ENCODE results near the gene CD300LF. TPM values are rescaled to one million over a fixed set of nuclear protein-coding genes. Genes with fewer than 3 reads are reported as not detected.

CD300LF gene
- total RNA-seq, 1 donor from 2014 or later, result not detected

DNA sequence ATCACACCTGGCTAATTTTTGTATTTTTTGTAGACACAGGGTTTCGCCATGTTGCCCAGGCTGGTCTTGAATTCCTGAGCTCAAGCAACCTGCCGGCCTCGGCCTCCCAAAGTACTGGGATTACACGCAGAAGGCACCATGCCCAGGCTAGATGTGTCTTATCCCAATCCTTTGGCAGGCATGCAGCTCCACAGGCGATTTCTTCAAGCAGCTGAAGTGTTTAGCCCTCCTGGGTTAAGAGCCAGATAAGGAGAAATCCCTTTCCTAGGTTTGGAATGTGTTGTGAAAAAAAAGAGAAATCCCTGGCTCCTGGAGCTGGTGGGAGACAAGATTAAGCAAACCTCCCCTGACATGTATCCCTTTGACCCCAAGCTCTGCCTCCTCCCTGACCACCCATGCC lies 33.7 kb upstream of the CD300LF start:
- DNase-seq (ENCODE audit: low read depth) (no peak), FAIRE-seq (no peak)
- Histone ChIP-seq H3K36me3 (ENCODE audit: control insufficient read depth, insufficient read depth, low read length) (peaks cover 4% of the 10 kb centered on the region), H3K4me3 (ENCODE audit: low read depth, low read length) (no peak overlapping the region), H3K27me3 (ENCODE audit: control insufficient read depth, insufficient read depth, low read length) (no peaks in the 10 kb centered on the region)
- TF ChIP-seq, protein P1, sequence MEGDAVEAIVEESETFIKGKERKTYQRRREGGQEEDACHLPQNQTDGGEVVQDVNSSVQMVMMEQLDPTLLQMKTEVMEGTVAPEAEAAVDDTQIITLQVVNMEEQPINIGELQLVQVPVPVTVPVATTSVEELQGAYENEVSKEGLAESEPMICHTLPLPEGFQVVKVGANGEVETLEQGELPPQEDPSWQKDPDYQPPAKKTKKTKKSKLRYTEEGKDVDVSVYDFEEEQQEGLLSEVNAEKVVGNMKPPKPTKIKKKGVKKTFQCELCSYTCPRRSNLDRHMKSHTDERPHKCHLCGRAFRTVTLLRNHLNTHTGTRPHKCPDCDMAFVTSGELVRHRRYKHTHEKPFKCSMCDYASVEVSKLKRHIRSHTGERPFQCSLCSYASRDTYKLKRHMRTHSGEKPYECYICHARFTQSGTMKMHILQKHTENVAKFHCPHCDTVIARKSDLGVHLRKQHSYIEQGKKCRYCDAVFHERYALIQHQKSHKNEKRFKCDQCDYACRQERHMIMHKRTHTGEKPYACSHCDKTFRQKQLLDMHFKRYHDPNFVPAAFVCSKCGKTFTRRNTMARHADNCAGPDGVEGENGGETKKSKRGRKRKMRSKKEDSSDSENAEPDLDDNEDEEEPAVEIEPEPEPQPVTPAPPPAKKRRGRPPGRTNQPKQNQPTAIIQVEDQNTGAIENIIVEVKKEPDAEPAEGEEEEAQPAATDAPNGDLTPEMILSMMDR (IDR thresholded peaks at IDR 0.05; ENCODE audit: insufficient read depth, low read length, severe bottlenecking), result no peak

- Histone ChIP-seq H3K4me3 (ENCODE audit: low read depth, low read length) (no peak overlapping the region), H3K36me3 (ENCODE audit: control insufficient read depth, insufficient read depth, low read length) (peaks cover 2% of the 10 kb centered on the region), H3K27me3 (ENCODE audit: control insufficient read depth, insufficient read depth, low read length) (no peaks in the 10 kb centered on the region)
- FAIRE-seq, result no peak
- no peak for DNase-seq (ENCODE audit: low read depth)
- TF ChIP-seq, protein P1 (IDR thresholded peaks at IDR 0.05; ENCODE audit: insufficient read depth, low read length, severe bottlenecking), result no peak
These were observed 32.9 kb upstream of the CD300LF start for GRCh38 chr17:74745548-74746177.

DNA sequence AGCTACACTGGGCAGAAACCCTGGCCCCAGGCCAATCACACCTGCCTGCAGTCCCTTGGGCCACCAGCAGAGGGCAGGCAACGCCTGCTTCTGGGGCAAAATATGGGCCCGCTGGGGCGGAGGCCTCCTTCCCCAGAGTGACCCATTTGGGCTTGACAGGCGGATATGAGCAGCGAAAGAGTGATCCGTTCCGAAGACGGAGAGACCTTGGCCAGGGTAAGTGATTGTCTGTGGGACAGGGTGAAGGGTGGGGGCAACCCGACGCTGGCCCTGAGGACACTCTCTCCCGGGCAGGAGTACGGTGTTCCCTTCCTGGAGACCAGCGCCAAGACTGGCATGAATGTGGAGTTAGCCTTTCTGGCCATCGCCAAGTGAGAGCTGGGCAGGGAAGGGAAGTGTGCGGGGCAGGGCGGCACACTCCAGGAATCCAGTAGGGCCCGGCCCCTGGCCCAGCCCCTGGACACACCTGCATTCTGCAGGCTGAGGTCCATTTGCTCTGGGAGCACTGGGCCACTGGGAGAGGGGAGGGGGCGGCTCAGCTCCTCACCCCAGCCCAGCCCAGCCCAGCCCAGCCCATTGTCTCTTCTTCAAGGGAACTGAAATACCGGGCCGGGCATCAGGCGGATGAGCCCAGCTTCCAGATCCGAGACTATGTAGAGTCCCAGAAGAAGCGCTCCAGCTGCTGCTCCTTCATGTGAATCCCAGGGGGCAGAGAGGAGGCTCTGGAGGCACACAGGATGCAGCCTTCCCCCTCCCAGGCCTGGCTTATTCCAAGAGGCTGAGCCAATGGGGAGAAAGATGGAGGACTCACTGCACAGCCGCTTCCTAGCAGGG lies 32.2 kb upstream of the CD300LF start:
- Histone ChIP-seq H3K27me3 (ENCODE audit: control insufficient read depth, insufficient read depth, low read length) (no peaks in the 10 kb centered on the region), H3K36me3 (ENCODE audit: control insufficient read depth, insufficient read depth, low read length) (no peaks in the 10 kb centered on the region), H3K4me3 (ENCODE audit: low read depth, low read length) (peak overlapping the region; percentile 16)
- TF ChIP-seq, protein P1 (IDR thresholded peaks at IDR 0.05; ENCODE audit: insufficient read depth, low read length, severe bottlenecking), result peak; percentile 100
- DNase-seq (ENCODE audit: low read depth) (peak; percentile 52), FAIRE-seq (no peak)

- H3K27me3 ChIP-seq (ENCODE audit: control insufficient read depth, insufficient read depth, low read length), result no peaks in the 10 kb centered on the region
- FAIRE-seq (no peak), DNase-seq (ENCODE audit: low read depth) (no peak)
- H3K36me3 ChIP-seq (ENCODE audit: control insufficient read depth, insufficient read depth, low read length), result no peaks in the 10 kb centered on the region
- TF ChIP-seq, protein P1 (IDR thresholded peaks at IDR 0.05; ENCODE audit: insufficient read depth, low read length, severe bottlenecking), result no peak
- no peak overlapping the region for H3K4me3 ChIP-seq (ENCODE audit: low read depth, low read length)
These were observed 31.6 kb upstream of the CD300LF start for GRCh38 chr17:74744349-74744713.

DNA sequence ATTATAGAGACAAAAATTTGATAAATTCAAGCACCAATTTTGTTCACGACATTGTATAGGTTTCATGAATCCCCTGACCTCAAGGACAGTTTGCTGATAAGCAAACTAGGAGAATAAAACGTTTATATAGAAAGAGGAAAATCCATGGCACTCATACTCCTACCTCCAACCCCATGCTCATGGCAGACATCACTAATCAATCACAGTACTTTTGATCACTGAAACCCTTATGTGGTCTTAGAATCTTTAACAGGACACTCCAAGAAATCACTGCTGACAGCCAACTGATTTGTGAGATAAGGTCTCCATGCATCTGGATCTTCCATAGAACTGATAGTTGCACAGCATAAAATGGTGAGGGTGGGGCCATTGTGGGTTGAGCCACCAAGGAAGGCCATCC lies 31.0 kb upstream of the CD300LF start:
- FAIRE-seq, result no peak
- H3K36me3 ChIP-seq (ENCODE audit: control insufficient read depth, insufficient read depth, low read length), result no peaks in the 10 kb centered on the region

More for the DNA sequence above, 31.0 kb upstream of the CD300LF start:
- TF ChIP-seq, protein P1 (IDR thresholded peaks at IDR 0.05; ENCODE audit: insufficient read depth, low read length, severe bottlenecking), result no peak
- no peak for DNase-seq (ENCODE audit: low read depth)
- Histone ChIP-seq H3K27me3 (ENCODE audit: control insufficient read depth, insufficient read depth, low read length) (no peaks in the 10 kb centered on the region), H3K4me3 (ENCODE audit: low read depth, low read length) (no peak overlapping the region)

Data from bronchial epithelial cell (primary cell).